Suprapubic skin (tissue), 4 donors: ENCODE results near the gene HOXB5.

Source experiments
- POLR2A ChIP-seq, 2 donors: fragments of 450-650 bp; IDR thresholded peaks; one replicate each; pipeline ENCODE4 v1.6.1; 2017; ENCODE audit warnings: antibody characterized with exemption in 2 of 2, mild to moderate bottlenecking in 2 of 2, moderate library complexity in 2 of 2
- POLR2AphosphoS5 ChIP-seq, 3 donors: sonication (generic); formaldehyde crosslinking; IDR thresholded peaks; one replicate each; pipeline ENCODE4 v1.6.1; 2017; ENCODE audit warnings: antibody characterized with exemption in 3 of 3

DNA sequence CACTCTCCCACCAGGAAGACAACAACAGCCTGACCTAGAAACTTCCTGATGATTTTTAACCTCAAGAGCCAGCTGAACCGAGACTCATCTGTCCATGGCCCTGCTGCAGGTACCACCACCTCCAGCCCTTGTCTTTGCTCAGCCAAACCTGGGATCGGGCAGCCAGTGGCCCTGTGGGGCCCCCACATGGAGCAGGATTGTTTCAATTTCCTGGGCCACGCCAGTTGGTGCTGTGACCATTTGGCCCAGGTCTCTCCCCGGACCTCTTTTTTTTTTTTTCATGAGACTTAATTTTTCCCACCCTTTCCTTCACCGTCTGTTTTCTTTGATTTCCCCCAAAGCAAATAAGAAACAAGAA is 40.4 kb downstream of the HOXB5 start:
- TF ChIP-seq POLR2A (IDR thresholded peaks at IDR 0.05) (no peak), POLR2AphosphoS5 (IDR thresholded peaks at IDR 0.05) (no peak)
